ENCODE results near the gene C10orf71.

DNA sequence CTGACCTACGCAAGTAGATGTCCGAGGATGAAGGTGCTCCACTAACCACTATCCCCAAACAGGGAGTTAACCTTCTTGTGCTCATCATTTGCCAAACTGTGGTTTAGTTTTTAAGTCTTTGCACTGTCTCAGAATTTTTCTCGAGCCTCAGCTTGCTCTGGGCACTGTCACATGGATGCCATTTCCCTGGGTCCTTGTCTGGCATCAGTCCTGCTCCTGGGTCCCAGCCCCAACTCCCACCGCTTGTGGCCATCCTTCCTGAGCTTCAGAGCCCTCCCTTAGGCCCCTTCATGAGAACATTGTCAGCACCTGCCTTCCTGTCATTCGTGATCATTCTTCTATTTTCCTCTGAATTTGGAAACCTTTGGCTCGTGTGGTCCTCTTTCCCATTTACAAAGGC lies 33.8 kb downstream of the C10orf71 start:
- TF ChIP-seq TAF1 (IDR thresholded peaks at IDR 0.05; ENCODE audit: low read depth) (no peak), FOXM1 (IDR thresholded peaks at IDR 0.05; ENCODE audit: borderline replicate concordance, low read depth) (no peak), TCF12 (IDR thresholded peaks at IDR 0.05; ENCODE audit: low read depth) (no peak), EP300 (IDR thresholded peaks at IDR 0.05; ENCODE audit: borderline replicate concordance) (no peak), CREB1 (IDR thresholded peaks at IDR 0.05; ENCODE audit: low read depth) (no peak)
